MM.1S (cell line): ENCODE data around the gene CDK6.

Source experiments
- DNase-seq: peaks from one replicate; pipeline ENCODE4 v3.0.0-alpha.2; 2015
- H2AFZ ChIP-seq: fragments of 300-600 bp; sonication (generic); 2 replicates; pipeline ENCODE4 v1.6.0; 2016; ENCODE audit warnings: antibody characterized with exemption, low read length
- H3F3A ChIP-seq: fragments of 300-600 bp; sonication (generic); 2 replicates; pipeline ENCODE4 v1.6.1; 2016; ENCODE audit warnings: mild to moderate bottlenecking, antibody characterized with exemption, low read length, moderate library complexity, mixed read lengths; ENCODE audit not compliant: insufficient read depth
- H3K27ac ChIP-seq: fragments of 300-600 bp; sonication (generic); 2 replicates; pipeline ENCODE4 v1.5.1; 2016; ENCODE audit warnings: mild to moderate bottlenecking, low read length
- H3K27me3 ChIP-seq: fragments of 300-600 bp; sonication (generic); replicated peaks from 2 replicates; pipeline ENCODE4 v1.6.0; 2016; ENCODE audit warnings: low read length; ENCODE audit not compliant: insufficient read depth
- H3K36me3 ChIP-seq: fragments of 300-600 bp; sonication (generic); replicated peaks from 2 replicates; pipeline ENCODE4 v1.6.1; 2016; ENCODE audit warnings: mild to moderate bottlenecking, low read length, mixed read lengths; ENCODE audit not compliant: insufficient read depth
- H3K4me1 ChIP-seq: fragments of 300-600 bp; sonication (generic); 2 replicates; pipeline ENCODE4 v1.6.1; 2016; ENCODE audit warnings: low read length, mixed read lengths
- H3K4me2 ChIP-seq: fragments of 300-600 bp; sonication (generic); 2 replicates; pipeline ENCODE4 v1.6.0; 2016; ENCODE audit warnings: low read depth, low read length
- H3K4me3 ChIP-seq: fragments of 300-600 bp; sonication (generic); 2 replicates; pipeline ENCODE4 v1.5.1; 2016; ENCODE audit warnings: low read length, mixed read lengths
- H3K79me2 ChIP-seq: fragments of 300-600 bp; sonication (generic); 2 replicates; pipeline ENCODE4 v1.6.1; 2016; ENCODE audit warnings: mixed run types, low read length, mixed read lengths
- H3K9ac ChIP-seq: fragments of 300-600 bp; sonication (generic); 2 replicates; pipeline ENCODE4 v1.6.1; 2016; ENCODE audit warnings: low read length, mixed read lengths
- H3K9me2 ChIP-seq: fragments of 300-600 bp; sonication (generic); replicated peaks from 2 replicates; pipeline ENCODE4 v1.6.1; 2016; ENCODE audit warnings: mild to moderate bottlenecking, low read length, mixed read lengths; ENCODE audit not compliant: insufficient read depth
- H3K9me3 ChIP-seq: fragments of 300-600 bp; sonication (generic); replicated peaks from 2 replicates; pipeline ENCODE4 v1.6.1; 2016; ENCODE audit warnings: mild to moderate bottlenecking, low read length, mixed read lengths; ENCODE audit not compliant: insufficient read depth
- H4K20me1 ChIP-seq: fragments of 300-600 bp; sonication (generic); 2 replicates; pipeline ENCODE4 v1.6.1; 2016; ENCODE audit warnings: mild to moderate bottlenecking, low read length, moderate library complexity, mixed read lengths; ENCODE audit not compliant: insufficient read depth
- EZH2 ChIP-seq: fragments of 300-600 bp; sonication (generic); optimal IDR thresholded peaks from 2 replicates; pipeline ENCODE3; 2017; ENCODE audit warnings: low read depth, mild to moderate bottlenecking, antibody characterized with exemption, low read length, mixed read lengths
- EZH2phosphoT487 ChIP-seq: fragments of 300-600 bp; sonication (generic); IDR thresholded peaks from 2 replicates; pipeline ENCODE4 v1.6.1; 2018; ENCODE audit warnings: antibody characterized with exemption, low read length
- TF ChIP-seq, protein P1 (sequence below): fragments of 300-600 bp; sonication (generic); IDR thresholded peaks from 2 replicates; pipeline ENCODE4 v1.5.1; 2016; ENCODE audit warnings: antibody characterized with exemption, low read length, mixed read lengths

CDK6 gene

DNA sequence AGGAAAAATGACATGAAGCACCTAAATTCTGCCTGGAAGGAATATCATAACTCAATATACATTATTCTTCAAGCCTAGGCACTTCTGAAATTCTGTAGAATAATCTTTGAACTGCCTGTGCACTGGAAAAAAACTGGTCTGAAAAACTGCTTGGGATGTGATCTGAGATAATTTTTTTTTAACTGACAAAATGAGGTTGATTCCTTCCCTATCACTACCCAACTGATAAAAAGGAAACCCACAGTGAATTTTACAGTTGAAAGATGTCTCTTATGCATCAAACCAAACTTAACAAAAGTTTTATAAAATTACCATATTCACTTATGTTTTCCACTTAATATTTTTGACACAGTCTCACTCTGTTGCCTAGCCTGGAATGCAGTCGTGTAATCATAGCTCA lies 179.0 kb downstream of the CDK6 start:
- H3K4me2 ChIP-seq, result no peak overlapping the region

DNA sequence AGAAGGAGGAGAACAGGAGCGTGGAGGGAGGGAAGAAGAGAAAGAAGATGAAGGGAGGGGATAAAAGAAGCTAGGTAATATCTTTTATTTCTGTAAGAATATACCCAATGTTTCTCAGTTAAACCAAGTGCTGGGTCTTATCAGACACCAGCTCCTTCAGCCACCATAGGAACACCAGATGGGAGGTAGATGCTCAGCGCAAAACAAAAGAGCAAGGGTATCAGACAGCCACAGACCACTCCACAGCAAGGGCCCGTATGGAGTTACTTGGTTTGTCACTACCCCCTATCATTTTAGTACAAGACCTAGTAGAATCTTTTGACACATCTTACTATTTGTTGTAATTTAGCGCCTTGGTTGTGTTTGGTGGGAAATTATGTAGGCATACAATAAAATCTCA lies 180.3 kb downstream of the CDK6 start:
- Histone ChIP-seq H2AFZ (no peak overlapping the region), H3F3A (no peaks in the 10 kb centered on the region), H3K9me2 (no peaks in the 10 kb centered on the region), H3K9ac (no peak overlapping the region), H3K27me3 (no peaks in the 10 kb centered on the region), H3K4me2 (no peak overlapping the region), H3K9me3 (no peaks in the 10 kb centered on the region), H4K20me1 (no peaks in the 10 kb centered on the region), H3K4me3 (no peak overlapping the region), H3K79me2 (peaks cover 34% of the 10 kb centered on the region), H3K4me1 (no peaks in the 10 kb centered on the region), H3K36me3 (no peaks in the 10 kb centered on the region), H3K27ac (no peak overlapping the region)
- no peak for TF ChIP-seq EZH2phosphoT487
- DNase-seq, result no peak

More for the DNA sequence above, 179.0 kb downstream of the CDK6 start:
- no peak overlapping the region for H3K9ac ChIP-seq
- H3K79me2 ChIP-seq, result peaks cover 25% of the 10 kb centered on the region
- H3K9me3 ChIP-seq, result no peaks in the 10 kb centered on the region
- H3K27ac ChIP-seq, result no peak overlapping the region
- H3K36me3 ChIP-seq, result no peaks in the 10 kb centered on the region
- H4K20me1 ChIP-seq, result no peaks in the 10 kb centered on the region
- H3K27me3 ChIP-seq, result no peaks in the 10 kb centered on the region
- DNase-seq, result no peak
- H3K4me3 ChIP-seq, result no peak overlapping the region
- H3K4me1 ChIP-seq, result no peaks in the 10 kb centered on the region
- H2AFZ ChIP-seq, result no peak overlapping the region
- no peaks in the 10 kb centered on the region for H3K9me2 ChIP-seq
- TF ChIP-seq EZH2, result no peak
- TF ChIP-seq, protein P1, sequence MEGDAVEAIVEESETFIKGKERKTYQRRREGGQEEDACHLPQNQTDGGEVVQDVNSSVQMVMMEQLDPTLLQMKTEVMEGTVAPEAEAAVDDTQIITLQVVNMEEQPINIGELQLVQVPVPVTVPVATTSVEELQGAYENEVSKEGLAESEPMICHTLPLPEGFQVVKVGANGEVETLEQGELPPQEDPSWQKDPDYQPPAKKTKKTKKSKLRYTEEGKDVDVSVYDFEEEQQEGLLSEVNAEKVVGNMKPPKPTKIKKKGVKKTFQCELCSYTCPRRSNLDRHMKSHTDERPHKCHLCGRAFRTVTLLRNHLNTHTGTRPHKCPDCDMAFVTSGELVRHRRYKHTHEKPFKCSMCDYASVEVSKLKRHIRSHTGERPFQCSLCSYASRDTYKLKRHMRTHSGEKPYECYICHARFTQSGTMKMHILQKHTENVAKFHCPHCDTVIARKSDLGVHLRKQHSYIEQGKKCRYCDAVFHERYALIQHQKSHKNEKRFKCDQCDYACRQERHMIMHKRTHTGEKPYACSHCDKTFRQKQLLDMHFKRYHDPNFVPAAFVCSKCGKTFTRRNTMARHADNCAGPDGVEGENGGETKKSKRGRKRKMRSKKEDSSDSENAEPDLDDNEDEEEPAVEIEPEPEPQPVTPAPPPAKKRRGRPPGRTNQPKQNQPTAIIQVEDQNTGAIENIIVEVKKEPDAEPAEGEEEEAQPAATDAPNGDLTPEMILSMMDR, result no peak
- no peak for TF ChIP-seq EZH2phosphoT487
- no peaks in the 10 kb centered on the region for H3F3A ChIP-seq

DNA sequence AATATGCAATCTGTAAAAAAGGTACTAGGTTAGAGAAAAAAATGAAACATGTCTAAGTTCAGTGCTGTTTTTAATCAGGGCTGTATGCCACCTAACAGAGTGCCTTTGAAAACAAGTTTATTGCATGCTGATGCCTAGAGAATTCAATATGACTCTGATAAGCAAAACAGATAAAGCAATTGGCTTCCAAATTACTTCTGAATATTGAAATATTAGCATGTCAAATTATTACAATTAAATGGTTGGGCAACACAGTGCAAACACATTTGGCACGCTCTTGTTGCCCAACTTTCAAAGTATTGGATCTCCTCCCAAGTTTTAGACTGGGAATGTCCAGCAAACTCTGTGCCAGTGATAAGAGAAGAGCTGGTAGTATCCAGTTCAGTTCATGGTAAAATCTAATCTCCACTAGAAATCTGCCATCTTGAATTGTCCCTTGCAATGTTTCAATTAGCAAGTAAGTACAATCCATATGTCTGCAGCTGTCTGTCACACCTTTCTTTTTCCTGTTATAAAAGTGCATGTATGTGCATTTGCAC lies 181.0 kb downstream of the CDK6 start:
- Histone ChIP-seq H4K20me1 (no peaks in the 10 kb centered on the region), H3K4me3 (no peak overlapping the region), H3K27ac (no peak overlapping the region), H3K9me2 (no peaks in the 10 kb centered on the region), H3K4me1 (no peaks in the 10 kb centered on the region), H3K9ac (no peak overlapping the region), H2AFZ (no peak overlapping the region), H3K79me2 (peaks cover 36% of the 10 kb centered on the region), H3K9me3 (no peaks in the 10 kb centered on the region), H3K36me3 (no peaks in the 10 kb centered on the region), H3K4me2 (no peak overlapping the region), H3F3A (no peaks in the 10 kb centered on the region), H3K27me3 (no peaks in the 10 kb centered on the region)
- TF ChIP-seq EZH2, result no peak
- no peak for TF ChIP-seq EZH2phosphoT487
- TF ChIP-seq, protein P1, result no peak
- no peak for DNase-seq

DNA sequence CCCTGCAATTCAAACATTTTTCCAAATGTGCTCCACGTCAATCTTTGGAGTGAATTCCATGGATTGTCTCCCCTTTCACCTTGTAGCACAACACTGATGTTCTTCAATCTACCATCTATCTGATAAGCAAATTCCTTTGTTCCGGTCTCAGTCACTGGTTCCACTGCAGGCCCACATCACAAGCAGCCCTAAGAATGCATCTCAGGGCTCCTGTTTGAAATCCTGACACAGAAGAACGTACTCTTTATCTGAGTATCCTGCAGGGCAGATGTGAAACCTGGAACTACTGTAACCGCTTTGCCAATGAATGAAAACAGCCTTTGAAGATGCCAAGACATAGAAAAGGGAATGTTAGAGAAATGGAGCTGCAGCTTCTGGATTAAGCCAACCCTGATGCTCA lies 183.2 kb downstream of the CDK6 start:
- Histone ChIP-seq H3K4me2 (no peak overlapping the region), H3K9ac (no peak overlapping the region), H3K4me3 (no peak overlapping the region), H3K9me2 (no peaks in the 10 kb centered on the region), H4K20me1 (no peaks in the 10 kb centered on the region), H3K4me1 (no peaks in the 10 kb centered on the region), H3K79me2 (peaks cover 44% of the 10 kb centered on the region), H3K27ac (no peak overlapping the region), H3K27me3 (no peaks in the 10 kb centered on the region), H3F3A (no peaks in the 10 kb centered on the region), H3K9me3 (no peaks in the 10 kb centered on the region), H3K36me3 (no peaks in the 10 kb centered on the region), H2AFZ (no peak overlapping the region)
- no peak for DNase-seq
- TF ChIP-seq EZH2phosphoT487, result no peak
- TF ChIP-seq EZH2, result no peak
- TF ChIP-seq, protein P1, result no peak
